Activated CD8-positive, alpha-beta memory T cell treated with anti-CD3 and anti-CD28 coated beads, Interleukin-2, amount 50 U/mL, for 1 hour (primary cell): Measurements from ENCODE around the gene RUNX3.

Source experiments
- DNase-seq: peaks from one replicate; pipeline ENCODE4 v3.0.0-alpha.2; 2020; ENCODE audit errors: extremely low read depth

The RUNX3 gene

DNA sequence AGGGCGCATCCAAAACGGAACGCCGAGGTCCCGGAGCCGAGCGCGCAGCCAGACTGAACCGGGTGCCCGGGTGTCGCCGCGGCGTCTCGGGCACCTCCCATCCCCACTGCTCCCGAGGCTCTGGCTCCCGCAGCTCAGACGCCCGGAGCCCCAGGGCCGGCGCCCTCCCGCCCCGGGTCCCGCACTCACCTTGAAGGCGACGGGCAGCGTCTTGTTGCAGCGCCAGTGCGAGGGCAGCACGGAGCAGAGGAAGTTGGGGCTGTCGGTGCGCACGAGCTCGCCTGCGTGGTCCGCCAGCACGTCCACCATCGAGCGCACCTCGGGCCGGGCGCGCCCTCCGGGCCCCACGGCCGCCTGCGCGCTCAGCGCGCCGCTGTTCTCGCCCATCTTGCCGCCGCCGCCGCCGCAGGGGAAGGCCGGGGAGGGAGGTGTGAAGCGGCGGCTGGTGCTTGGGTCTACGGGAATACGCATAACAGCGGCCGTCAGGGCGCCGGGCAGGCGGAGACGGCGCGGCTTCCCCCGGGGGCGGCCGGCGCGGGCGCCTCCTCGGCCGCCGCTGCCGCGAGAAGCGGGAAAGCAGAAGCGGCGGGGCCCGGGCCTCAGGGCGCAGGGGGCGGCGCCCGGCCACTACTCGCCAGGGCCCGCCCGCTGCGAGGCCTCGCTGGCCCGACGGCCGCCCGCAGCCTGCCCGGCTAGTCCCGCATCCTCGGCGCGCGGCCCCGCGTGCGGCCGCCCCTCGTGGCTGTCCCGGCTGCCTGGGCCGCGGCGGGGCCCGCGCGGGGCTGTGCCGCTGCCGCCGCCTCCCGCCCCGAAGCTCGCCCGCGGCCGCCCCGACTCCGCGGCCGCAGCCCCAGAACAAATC lies 447 bp downstream of the RUNX3 start:
- DNase-seq: no peak

DNA sequence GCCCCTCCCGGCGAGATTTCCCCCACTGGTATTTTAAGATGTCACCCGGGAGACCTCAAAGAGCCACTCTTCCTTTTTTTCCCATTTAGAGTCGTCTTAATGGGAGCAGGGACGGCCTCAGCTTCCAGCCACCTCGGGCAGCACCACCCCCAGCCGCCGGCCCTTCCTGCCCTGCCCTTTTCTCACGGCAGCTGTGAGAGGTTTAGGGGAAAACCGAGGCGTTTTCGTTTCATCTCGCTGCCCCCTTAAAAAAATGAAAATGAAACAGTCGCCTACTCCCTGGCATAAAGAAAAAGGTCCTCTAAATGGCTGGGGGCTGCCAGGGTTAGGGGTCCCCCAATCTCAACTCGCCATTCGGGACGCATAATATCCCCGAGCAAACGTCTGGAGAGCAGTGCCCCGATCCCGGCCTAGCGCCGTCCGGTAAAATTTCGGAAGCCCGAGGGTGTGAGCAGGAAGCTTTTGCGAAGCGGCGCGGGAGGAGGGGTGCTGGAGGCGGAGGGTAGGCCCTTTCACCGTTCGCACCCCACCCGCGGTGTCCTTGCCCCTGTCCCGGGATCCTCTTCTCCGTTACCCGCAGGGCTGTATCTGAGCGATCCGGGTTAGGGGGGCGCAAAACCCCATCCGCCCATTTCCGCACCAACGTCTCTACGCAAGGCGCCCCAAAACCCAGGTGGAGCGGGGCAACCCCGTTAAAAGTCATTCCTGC lies 1.2 kb downstream of the RUNX3 start:
- DNase-seq: no peak

DNA sequence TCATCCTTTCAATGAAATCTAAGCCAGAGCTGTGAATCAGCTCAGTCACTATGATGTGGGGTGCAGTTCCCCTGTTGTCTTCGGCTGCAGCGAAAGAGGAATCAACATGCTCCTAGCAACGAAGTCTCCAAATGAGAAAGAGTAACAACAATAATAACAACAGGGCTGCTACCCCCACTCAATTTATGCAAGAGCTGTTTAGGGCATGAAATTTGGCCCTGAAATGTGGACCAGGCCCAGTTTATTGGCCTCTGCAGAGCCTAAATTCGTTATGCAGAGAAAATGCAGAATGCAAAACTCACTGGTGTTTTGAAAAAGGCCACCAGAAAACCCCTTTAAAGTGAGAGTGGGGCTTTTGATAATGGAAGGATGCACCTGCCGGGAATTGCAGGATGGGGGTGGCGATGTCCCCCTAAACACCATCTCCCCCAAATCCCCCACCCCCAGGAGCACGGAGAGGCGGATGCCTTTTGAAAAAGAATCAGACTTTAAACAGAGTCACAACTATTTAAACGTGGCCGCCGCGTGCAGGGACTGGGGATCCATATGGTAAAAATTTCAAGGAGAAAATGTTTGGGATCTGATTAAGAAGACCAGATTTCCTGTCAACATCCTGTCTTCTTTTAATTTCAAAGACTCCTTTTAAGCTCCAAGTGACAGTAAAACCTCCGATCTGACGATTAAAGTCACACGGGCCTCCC lies 1.9 kb downstream of the RUNX3 start:
- no peak for DNase-seq

DNA sequence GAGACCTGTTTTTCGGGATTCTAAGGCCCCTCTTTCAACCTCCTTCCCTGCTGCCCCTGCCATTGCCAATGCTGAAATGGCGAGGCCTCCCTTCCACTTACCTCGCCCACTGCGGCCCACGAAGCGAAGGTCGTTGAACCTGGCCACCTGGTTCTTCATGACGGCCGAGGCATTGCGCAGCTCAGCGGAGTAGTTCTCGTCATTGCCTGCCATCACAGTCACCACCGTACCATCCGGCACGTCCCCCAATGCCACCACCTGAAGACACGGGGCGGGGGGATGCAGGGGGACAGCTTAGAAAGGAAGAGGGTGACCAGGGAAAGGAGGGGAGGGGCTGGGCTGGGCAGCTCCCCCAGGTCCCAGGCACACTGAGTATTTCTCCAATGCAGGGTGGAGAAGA lies 2.6 kb downstream of the RUNX3 start:
- DNase-seq: no peak

DNA sequence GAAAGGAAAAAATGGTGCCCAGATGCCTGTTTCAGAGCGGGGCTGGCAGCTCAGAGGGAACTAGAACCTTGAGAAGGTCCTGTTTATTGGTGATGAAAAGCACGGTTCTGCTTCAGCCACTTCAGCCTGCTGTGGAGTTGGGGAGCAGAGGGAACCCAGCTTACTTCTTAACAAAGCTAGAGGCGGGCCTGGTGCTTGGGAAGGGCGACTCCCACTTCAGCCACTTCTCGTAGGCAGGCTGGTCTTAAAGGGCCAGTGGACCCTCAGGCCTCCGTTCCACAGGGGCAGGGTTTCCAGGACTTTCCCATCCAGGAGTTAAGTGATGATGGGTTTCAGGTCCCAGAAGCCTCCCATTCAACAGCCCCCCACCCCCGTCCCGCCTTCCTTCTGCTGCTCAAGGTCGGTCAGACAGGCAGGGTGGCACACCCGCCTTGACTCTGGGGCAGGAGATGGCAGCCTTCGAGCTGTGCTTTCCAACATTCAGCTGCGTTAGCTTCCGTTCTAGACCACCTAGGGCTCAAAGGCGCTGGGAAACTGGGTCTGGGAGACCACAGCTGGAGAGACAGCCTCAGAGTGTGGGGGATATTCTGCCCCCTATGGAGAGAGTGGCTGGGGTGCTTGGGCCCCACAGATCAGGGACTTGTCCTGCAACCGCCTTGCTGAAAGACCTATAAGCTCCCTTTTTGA lies 3.4 kb downstream of the RUNX3 start:
- DNase-seq: no peak

DNA sequence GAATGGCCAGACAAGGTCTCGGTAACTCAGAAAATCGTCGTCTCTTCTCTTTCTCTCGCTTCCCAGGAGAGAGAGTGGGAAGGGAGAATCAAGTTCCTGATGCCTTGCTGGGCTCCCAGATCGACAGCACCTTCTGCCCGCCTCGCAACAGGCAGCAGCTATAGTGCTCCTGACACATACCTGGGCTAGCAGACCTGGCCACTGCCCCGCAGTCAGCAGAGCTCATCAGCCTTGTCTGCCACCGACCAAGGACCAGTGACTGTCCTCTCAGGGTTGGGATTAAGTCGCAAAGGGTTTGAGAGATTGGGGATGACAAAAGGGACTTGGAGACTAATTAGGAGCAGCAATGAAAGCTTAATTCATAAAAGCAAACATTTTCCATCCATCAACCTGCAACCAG lies 4.1 kb downstream of the RUNX3 start:
- DNase-seq: no peak

DNA sequence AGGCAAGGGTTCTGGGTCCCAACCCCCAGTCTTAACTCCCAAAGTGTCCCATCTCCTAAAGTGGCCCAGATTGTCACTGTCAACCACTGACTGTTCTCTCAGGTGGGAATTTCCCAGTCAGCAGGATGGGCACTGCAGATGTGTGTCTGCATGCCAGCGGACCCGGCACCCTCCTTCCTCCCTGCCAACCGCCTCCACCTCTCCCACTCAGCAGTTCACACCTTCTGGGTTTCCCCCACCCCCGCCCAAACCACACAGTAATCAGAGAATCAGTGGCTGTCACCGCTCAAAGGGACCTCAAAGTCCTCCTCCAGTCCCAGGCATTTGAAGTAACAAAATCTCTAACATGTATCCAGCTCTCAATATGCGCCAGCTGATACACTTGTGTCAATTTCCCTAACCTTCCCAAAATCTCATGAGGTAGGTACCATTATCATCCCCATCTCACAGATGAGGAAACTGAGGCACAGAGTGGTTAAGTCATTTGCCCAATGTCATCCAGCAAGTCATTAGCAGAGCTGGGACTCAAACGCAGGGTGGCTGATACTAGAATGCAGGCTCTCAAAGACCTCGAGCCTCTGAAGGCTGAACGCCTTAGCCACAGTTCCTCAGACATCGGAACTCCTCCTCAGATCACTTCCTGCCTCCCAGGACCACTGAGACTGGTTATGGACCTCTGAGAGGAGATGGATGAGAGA lies 4.8 kb downstream of the RUNX3 start:
- peak; percentile 82 for DNase-seq

DNA sequence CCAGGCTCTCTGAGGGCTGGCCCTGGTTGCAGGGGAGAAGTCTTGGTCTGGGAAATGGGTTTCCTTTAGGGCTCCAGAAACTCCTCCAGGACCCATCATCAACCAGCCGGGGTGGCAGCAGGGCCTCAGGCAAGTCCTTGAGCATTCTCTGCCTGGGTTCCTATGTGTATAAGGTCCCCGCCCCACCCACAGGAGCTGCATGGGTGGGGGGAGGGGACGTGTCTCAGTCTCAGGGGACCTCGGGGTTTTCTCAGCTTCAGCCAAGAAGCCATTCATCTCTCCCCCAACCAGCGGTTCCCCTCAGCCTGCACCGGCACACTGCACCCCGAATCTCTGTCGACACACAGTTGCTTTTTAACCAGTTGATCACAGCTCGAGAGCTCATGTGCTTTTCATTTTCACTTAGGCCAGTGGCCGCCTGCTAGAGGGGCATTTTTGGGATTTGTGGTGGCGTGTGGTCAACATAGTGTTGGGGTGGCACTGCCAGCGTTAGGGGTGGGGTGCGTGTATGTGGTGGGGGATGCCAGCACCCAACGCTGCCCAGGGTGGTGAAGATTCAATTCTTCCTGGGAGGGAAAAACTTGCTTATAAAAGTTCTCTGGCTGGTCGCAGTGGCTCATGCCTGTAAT lies 6.5 kb downstream of the RUNX3 start:
- DNase-seq: no peak

DNA sequence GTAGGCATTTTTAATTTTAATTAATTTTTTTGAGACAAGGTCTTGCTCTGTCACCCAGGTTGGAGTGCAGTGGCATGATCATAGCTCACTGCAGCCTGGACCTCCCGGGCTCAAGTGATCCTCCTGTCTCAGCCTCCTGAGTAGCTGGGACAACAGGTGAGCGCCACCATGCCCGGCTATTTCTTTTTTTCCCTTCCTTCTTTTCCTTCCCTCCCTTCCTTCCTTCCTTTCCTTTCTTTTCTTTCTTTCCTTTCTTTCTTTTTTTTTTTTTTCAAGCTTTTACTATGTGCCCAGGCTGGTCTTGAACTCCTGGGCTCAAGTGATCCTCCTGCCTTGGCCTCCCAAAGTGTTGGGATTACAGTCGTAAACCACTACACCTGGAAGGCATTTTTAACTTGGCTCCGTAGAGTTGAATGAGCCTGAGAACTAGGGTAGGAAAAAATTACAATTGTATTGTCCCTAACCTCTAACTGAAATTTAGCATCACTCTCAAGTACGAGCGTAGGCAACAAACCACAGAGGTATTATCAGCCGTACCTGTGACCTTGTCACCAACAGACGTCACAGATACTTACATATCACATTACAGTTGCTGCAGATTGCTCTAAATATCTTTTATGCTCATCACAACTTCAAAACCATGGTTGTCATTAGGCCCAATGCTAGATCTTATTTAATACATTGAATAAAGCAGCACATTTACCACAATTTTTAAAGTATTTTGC lies 8.0 kb downstream of the RUNX3 start:
- DNase-seq: no peak

DNA sequence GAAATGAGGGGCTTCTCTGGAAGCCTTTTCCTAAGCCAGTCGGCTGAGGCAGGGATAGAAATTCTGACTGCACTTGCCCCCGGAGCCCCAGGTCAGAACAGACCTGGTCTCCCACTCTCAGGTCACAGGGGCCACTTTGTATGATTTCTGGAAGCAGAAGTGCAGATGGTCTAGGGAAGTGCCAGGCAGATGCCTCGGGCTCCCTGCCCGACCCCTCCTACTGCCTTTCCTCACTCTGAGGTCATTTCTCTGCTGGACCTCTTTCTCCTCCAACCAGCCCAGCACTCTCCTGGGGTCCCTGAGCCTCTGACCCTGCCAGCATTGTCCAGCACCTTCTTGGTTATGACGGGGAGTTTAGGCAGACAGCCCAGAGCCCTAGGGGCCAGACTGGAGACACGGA lies 8.7 kb downstream of the RUNX3 start:
- DNase-seq: no peak

DNA sequence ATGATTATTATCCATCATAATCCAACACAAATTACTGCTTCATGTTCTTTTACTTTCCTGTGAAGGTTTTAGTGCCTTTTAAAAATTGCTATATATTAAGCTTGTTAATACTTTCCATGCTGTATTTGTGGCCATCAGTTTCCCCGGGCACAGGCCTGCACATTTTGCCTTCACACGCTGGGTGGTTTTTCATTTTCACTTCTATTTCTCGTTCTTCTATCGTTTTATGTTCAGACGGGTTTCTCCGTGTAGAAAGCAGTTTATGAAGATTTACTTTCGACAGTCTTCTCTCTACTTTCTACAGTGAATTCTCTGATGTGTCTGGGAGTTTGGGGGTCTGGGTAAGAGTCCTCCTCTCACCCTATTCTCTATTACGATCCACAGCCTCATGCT lies 9.5 kb downstream of the RUNX3 start:
- no peak for DNase-seq

DNA sequence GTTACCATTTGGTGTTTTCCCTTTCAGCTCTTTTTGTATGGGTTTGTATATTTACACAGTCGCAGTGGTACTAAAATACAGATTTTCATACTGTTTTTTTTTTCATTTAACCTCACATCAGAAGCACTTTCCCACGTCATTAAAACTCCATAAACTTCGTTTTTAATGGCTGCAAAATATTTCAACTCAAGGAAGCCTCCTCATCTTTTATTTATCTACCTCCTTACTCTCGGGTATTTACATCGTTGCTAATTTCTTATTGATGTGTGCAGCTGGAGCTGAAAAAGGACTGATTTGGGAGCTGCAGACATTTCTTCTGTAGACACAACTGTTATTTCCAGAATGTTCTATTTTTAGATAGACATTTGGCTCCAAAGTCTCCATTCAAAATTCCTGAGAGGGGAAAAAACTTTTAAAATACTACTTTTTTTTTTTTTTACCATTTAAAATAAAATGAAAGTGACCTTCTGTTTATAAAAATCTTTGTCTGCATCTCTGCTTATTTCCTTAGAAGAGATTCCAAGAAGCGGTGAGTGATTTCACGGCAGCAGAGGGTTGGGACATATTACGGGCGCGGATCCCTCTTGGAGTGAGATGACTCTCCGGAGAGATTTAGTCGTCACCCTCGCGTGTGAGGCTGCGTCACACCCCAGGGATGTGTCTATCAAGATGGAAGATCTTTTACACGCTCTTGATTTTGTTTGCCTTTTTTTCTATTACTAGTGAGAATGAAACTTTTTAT lies 10.1 kb downstream of the RUNX3 start:
- no peak for DNase-seq

DNA sequence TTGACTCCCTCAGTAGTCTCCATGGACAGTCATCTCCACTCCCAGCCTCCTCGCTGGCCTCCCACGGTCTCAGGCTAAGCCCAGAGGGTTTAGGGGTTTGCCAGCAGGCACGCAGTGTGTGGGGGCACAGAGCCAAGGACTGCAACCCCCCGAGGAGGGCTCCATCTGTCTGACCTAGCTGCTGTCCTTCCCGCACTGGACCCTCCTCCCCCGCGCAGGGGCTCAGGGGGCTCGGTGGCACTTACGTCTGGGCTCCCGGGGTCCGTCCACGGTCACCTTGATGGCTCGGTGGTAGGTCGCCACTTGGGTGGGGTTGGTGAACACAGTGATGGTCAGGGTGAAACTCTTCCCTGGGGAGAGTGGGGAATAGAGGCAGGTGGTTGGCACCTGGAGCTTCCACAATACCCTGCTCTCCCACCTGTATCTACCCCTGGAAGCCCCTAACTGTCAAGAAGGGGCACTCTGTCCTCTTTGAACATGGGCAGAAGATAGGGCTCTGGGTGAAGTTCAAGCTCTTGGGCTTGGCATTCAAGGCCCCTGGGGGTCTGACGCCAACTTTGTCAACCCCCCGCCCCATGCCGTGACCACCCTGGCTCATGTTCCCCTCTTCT lies 11.0 kb downstream of the RUNX3 start:
- DNase-seq: no peak

DNA sequence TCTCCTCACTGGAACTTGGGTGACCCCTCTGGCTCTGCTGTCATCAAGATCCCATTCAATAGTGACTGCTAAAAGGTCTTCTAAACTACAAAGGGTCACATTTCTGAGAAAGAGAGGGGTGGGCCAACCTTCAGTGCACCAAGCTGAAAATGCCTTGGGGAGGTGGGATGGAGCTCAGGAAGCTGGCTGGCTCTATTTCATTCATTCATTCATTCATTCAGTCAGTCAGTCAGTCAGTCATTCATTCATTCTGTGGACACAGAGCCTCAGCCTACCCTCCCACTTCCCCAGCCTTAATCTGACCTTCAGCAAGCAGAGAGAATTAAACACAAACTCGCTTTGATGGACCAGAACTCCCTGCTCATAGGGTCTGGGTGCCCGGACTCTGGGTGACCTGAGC lies 11.7 kb downstream of the RUNX3 start:
- DNase-seq: no peak

DNA sequence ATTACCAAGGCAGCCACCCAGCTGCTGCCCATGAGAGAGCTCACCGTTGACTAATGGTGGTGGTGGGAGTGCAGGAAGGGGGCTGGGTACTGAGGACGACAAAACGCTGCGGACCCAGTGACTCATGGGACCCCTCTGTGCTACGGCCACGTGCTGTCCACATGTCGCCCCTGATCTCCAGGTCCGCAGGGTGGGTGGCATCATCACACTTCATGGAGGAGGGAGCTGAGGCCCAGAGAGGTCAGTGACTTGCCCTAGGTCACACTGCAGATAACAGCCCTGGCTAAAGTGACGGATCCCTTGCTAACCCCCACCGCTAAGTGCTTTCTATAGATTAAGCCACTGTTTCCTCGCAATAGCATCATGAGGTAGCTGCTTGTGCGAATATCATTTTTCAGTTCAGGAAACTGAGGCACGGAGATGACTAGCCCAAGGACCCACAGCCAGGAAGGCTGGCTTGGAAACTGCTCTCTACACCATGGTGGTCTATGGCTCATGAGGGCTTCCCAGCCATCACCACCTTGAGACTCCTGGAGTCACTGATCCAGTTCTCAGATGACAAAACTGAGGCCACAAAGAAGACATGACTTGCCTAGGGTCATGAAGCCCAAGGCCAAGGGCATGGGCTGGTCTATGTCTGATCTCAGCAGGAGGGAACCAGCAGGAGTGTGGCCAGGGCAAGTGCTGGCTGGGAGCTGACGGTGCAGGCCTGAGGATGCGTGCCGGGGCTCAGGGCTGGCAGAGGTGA lies 12.6 kb downstream of the RUNX3 start:
- DNase-seq: no peak

DNA sequence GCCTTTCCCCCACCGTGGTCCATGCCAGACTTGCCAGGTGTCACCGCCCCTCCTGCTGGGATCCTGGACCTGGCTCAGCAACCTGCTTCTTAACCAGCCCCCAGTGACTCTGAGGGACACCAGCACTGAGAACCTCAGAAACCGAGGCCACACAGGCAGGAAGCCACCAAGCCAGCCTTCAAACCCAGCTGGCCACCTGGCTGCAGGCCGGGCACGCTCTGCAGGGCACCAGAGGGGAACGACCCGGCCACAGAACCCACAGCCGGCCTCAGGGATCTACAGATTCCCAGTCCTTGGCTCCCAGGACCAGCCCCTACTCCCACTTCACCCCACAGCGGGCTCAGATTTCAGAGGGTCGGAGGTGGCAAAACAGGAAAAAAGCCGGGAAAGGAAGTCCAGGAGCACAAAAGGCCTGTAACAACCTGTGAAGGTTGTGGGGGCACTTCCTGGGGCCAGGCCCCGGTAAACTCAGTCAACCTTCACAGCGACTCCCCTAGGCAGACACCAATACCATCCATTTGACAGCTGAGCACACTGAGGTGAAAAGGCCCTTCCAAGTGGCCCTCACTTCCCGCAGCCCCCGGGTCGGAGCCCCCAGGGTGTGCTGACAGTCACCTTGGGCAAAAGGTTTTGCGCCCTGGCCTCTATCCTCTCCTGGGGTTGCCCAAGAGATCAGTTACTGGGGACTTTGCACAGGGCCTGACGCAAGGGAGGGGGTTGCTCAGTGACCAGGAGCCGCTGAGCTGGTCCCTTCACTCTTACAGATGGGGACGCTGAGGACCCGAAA lies 14.1 kb downstream of the RUNX3 start:
- no peak for DNase-seq

DNA sequence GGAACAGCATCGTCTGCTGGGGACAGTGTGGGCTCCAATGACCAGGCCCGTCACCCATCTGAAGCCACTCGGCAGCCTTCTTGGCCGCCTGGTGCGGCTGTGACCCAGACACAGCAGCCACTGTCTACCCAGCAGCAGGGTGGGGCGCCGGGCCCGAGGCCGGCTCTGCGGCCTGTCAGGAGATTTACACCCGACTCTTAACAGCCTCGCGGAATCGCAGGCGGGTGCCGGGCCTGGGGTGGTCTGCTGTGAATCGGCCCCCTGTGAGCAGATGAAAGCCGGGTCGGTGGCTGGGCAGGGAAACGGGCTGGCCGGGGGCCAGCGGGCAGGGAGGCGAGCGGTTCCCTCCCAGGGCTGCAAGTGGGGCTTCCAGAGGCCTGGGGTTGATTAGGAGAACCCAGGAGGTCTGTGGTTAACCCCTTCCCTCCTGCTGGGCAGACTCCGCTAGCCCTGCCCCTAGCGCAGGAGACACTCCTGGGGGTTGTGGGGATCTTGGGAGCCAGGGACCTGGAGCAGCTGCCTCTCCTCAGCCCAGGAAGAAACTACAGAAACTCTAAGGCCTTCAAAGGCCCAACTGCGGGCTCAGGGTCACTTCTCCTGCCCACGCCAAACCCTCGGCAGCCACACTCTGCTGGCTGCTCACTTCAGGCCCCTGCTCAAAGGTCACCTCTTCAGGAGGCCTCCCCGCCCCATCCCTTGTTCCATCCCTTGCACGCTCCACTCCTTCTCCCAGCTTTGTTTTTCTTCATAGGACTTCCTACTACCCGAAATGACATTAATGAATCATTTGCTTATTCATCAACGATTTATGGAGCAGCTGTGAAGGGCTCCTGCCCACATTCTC lies 15.6 kb downstream of the RUNX3 start:
- no peak for DNase-seq
